ENCODE data around the gene CYP4A22.

DNA sequence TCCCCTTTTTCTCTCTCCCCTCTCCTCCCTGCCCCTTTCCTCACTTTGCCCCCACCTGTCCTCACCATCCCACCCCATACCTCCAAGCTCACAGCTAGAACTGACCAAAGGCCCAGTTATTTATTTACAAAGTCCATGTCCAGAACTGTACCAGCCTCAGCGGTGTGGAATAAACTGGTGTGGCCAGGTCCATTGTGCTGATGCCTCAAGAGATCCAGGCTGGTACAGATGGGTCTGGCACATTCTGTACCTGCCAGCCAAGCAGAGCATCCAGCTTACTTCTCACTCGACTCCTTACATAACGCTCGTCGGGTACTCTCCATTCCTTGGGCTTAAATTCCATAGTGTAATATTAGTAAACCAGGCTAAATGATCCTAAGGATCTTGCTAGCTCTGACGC is 40.8 kb downstream of the CYP4A22 start:
- TF ChIP-seq KLF8 (tag by site-specific recombination; IDR thresholded peaks at IDR 0.05) (no peak), REPIN1 (tag by site-specific recombination; IDR thresholded peaks at IDR 0.05; ENCODE audit: low read depth) (no peak)
- TF ChIP-seq, protein P1, sequence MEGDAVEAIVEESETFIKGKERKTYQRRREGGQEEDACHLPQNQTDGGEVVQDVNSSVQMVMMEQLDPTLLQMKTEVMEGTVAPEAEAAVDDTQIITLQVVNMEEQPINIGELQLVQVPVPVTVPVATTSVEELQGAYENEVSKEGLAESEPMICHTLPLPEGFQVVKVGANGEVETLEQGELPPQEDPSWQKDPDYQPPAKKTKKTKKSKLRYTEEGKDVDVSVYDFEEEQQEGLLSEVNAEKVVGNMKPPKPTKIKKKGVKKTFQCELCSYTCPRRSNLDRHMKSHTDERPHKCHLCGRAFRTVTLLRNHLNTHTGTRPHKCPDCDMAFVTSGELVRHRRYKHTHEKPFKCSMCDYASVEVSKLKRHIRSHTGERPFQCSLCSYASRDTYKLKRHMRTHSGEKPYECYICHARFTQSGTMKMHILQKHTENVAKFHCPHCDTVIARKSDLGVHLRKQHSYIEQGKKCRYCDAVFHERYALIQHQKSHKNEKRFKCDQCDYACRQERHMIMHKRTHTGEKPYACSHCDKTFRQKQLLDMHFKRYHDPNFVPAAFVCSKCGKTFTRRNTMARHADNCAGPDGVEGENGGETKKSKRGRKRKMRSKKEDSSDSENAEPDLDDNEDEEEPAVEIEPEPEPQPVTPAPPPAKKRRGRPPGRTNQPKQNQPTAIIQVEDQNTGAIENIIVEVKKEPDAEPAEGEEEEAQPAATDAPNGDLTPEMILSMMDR (tag by site-specific recombination; IDR thresholded peaks at IDR 0.05), result no peak
